ENCODE measurements around the gene GPC4.

DNA sequence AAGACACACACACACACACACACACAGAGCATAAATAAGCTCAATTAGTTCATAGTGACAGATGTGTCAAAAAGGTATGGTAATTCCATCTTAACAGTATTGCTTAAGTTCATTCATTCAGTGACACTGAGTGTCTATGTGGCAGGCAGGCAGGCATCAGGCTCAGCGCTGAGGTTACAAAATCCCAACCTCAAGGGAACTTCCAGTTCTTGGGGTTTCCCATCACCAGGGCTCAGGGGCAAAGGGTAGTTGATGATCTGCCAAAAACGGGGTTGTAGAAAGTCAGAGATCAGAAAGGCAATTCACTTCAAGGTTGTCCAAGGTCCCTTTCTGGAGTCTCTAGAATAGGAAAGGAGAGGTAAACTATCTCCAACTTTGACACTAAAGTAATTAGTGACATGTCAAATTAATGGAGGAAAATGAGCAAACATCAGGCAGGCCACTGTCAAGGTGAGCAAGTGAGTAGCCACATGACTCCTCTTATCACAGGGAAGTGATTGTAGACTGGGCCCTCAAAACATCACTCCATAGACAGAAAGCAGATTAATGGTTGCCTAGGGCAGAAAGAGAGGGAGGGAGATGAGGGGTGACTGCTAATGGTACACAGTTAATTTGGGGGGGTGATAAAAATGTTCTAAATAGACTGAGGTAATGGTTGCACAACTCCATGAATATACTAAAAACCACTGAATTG is 41.8 kb downstream of the GPC4 start:
- TF ChIP-seq POLR2AphosphoS5 (IDR thresholded peaks at IDR 0.05; ENCODE audit: borderline replicate concordance, low read depth, low read length) (no peak), EZH2 (IDR thresholded peaks at IDR 0.05) (no peak)
